HepG2 (cell line): ENCODE data around the gene ACADVL. TPM values are rescaled to one million over a fixed set of nuclear protein-coding genes. Genes with fewer than 3 reads are reported as not detected.

Experiments used
- ARNT ChIP-seq: fragments of 450-650 bp; IDR thresholded peaks from 2 replicates; pipeline ENCODE4 v1.6.1; 2017
- CHD4 ChIP-seq: fragments of 200-600 bp; sonication (generic); IDR thresholded peaks from 2 replicates; pipeline ENCODE4 v1.7.0; 2017; ENCODE audit warnings: mild to moderate bottlenecking, low read length, borderline replicate concordance
- ESRRA ChIP-seq: sonication (generic); formaldehyde crosslinking; IDR thresholded peaks from 2 replicates; pipeline ENCODE4 v1.5.1; 2020; ENCODE audit warnings: mild to moderate bottlenecking, low read depth, missing genetic modification reagents
- GATAD2A ChIP-seq: IDR thresholded peaks from 2 replicates; pipeline ENCODE4 v1.6.1; 2016
- KAT2B ChIP-seq: fragments of 150-350 bp; IDR thresholded peaks from 2 replicates; pipeline ENCODE4 v1.6.1; 2014; ENCODE audit warnings: low read depth, low read length, borderline replicate concordance
- KDM1A ChIP-seq: IDR thresholded peaks from 2 replicates; pipeline ENCODE4 v1.6.1; 2016; ENCODE audit warnings: missing compliant biosample characterization
- KDM2A ChIP-seq: sonication (generic); formaldehyde crosslinking; IDR thresholded peaks from 2 replicates; pipeline ENCODE4 v1.4.0; 2020; ENCODE audit warnings: low read depth, missing genetic modification reagents, borderline replicate concordance
- RAD21 ChIP-seq: fragments of 450-650 bp; formaldehyde crosslinking; IDR thresholded peaks from 2 replicates; pipeline ENCODE4 v1.5.0; 2020; ENCODE audit warnings: mild to moderate bottlenecking
- SAP130 ChIP-seq: IDR thresholded peaks from 2 replicates; pipeline ENCODE4 v1.6.1; 2016; ENCODE audit warnings: low read depth
- SMC3 ChIP-seq: IDR thresholded peaks from 2 replicates; pipeline ENCODE4 v1.6.1; 2011; ENCODE audit warnings: low read length, improper control_type of control experiment
- STAG1 ChIP-seq: sonication (generic); formaldehyde crosslinking; IDR thresholded peaks from 2 replicates; pipeline ENCODE4 v1.4.0; 2020; ENCODE audit warnings: missing genetic modification reagents
- THAP11 ChIP-seq: IDR thresholded peaks from 2 replicates; pipeline ENCODE4 v1.6.1; 2016; ENCODE audit warnings: missing biosample characterization, missing genetic modification reagents
- YEATS2 ChIP-seq: sonication (generic); formaldehyde crosslinking; IDR thresholded peaks from 2 replicates; pipeline ENCODE4 v1.4.0; 2020; ENCODE audit warnings: missing genetic modification reagents, borderline replicate concordance
- ZMYM3 ChIP-seq: sonication (generic); formaldehyde crosslinking; IDR thresholded peaks from 2 replicates; pipeline ENCODE4 v1.5.1; 2020; ENCODE audit warnings: mild to moderate bottlenecking, missing genetic modification reagents
- ZNF142 ChIP-seq: sonication (generic); formaldehyde crosslinking; IDR thresholded peaks from 2 replicates; pipeline ENCODE4 v1.4.0; 2020; ENCODE audit warnings: missing genetic modification reagents
- ZNF205 ChIP-seq: IDR thresholded peaks from 2 replicates; pipeline ENCODE4 v1.6.1; 2018; ENCODE audit warnings: missing biosample characterization, missing genetic modification reagents
- ZNF264 ChIP-seq: sonication (generic); formaldehyde crosslinking; IDR thresholded peaks from 2 replicates; pipeline ENCODE4 v1.4.0; 2020; ENCODE audit warnings: missing genetic modification reagents
- ZNF629 ChIP-seq: sonication (generic); formaldehyde crosslinking; conservative IDR thresholded peaks from 2 replicates; pipeline ENCODE4 v1.5.0; 2020; ENCODE audit warnings: missing genetic modification reagents
- polyA plus RNA-seq, 8 experiments: library from polyadenylated mRNA; depleted of rRNA in 3 of 8; stranded (reverse) in 7 of 8; unstranded in 1 of 8; fragments of >200 nt; fragmentation: Illumina TruSeq in 4 of 8; extraction: Trizol in 4 of 8; gene quantifications; 2 replicates each; pipeline versions ENCODE4 v1.2.1 to v1.2.3, GENCODE V29; 2011 to 2016; ENCODE audit warnings: low read depth in 4 of 8, missing spikeins in 1 of 8, mixed read lengths in 1 of 8; ENCODE audit not compliant: insufficient read depth in 1 of 8
- total RNA-seq, 5 experiments: library from RNA; depleted of rRNA; stranded (reverse); fragments of >200 nt; fragmentation: Illumina TruSeq; extraction: Trizol; gene quantifications; 2 replicates each; pipeline ENCODE4 v1.2.3, GENCODE V29; 2016; ENCODE audit warnings: low read depth in 1 of 5
- TF ChIP-seq, protein P1 (sequence below), 2 experiments: sonication (generic) in 1 of 2; formaldehyde crosslinking in 1 of 2; IDR thresholded peaks; 2 replicates each; pipeline versions ENCODE4 v1.4.0 to v1.6.1; 2018 to 2020; ENCODE audit warnings: missing genetic modification reagents in 2 of 2, borderline replicate concordance in 1 of 2, low read depth in 1 of 2, mild to moderate bottlenecking in 1 of 2, missing biosample characterization in 1 of 2
- TF ChIP-seq, protein P2 (sequence below): sonication (generic); formaldehyde crosslinking; IDR thresholded peaks from 2 replicates; pipeline ENCODE4 v1.5.0; 2020; ENCODE audit warnings: mild to moderate bottlenecking, missing genetic modification reagents, moderate library complexity
- TF ChIP-seq, protein P3 (sequence below): sonication (generic); formaldehyde crosslinking; IDR thresholded peaks from 2 replicates; pipeline ENCODE4 v1.4.0; 2020; ENCODE audit warnings: missing genetic modification reagents

Gene ACADVL
- total and polyA plus RNA-seq, 2 of the 13 experiments (the other 11 are each of a cell fraction or from before 2014, with no cell fraction given), result 219 to 412 TPM

DNA sequence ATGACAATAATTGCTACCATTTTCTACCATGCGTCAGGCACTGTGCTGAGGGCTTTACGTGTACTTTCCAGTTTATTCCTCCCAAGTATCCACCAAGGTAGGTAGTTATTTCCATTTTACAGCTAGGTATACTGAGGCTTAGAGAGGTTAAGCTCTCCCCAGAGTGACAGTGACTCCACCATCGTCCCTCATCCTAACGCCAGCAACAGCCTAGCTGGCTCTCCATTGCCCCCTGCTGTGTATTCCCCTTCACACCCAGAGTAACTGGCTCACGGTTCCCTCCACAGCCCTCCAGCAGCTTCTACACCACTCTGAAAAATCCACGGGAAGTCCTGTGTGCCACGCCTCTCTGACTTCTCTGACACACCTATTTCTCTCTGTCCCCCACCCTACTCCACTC lies 33.5 kb upstream of the ACADVL start (continued):
- TF ChIP-seq ZNF142 (CRISPR knock-in tag) (no peak), KDM2A (CRISPR knock-in tag) (peak; percentile 34; the same call in 1 of the 2 replicates), ZNF264 (no peak), SAP130 (CRISPR knock-in tag) (0 out of 2 replicates have a peak, but pooled peaks have one; percentile 18), CHD4 (0 out of 2 replicates have a peak, but pooled peaks have one; percentile 76), ZMYM3 (CRISPR knock-in tag) (peak; percentile 91), ESRRA (CRISPR knock-in tag) (peak; percentile 70), ARNT (no peak), STAG1 (CRISPR knock-in tag) (peak; percentile 76), KAT2B (no peak), GATAD2A (0 out of 2 replicates have a peak, but pooled peaks have one; percentile 20), ZNF205 (CRISPR knock-in tag) (no peak), ZNF629 (peak; percentile 99), THAP11 (CRISPR knock-in tag) (peak; percentile 57; the same call in 1 of the 2 replicates), RAD21 (peak; percentile 73; the same call in 1 of the 2 replicates), SMC3 (peak; percentile 83), KDM1A (CRISPR knock-in tag) (peak; percentile 89), YEATS2 (CRISPR knock-in tag) (no peak)
- TF ChIP-seq, protein P1, sequence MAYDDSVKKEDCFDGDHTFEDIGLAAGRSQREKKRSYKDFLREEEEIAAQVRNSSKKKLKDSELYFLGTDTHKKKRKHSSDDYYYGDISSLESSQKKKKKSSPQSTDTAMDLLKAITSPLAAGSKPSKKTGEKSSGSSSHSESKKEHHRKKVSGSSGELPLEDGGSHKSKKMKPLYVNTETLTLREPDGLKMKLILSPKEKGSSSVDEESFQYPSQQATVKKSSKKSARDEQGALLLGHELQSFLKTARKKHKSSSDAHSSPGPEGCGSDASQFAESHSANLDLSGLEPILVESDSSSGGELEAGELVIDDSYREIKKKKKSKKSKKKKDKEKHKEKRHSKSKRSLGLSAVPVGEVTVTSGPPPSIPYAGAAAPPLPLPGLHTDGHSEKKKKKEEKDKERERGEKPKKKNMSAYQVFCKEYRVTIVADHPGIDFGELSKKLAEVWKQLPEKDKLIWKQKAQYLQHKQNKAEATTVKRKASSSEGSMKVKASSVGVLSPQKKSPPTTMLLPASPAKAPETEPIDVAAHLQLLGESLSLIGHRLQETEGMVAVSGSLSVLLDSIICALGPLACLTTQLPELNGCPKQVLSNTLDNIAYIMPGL (CRISPR knock-in tag; IDR thresholded peaks at IDR 0.05; ENCODE audit: borderline replicate concordance in 1 of 2, low read depth in 1 of 2), result peak; percentile 33 to 37; a peak in 2 of 4 replicates
- TF ChIP-seq, protein P2, sequence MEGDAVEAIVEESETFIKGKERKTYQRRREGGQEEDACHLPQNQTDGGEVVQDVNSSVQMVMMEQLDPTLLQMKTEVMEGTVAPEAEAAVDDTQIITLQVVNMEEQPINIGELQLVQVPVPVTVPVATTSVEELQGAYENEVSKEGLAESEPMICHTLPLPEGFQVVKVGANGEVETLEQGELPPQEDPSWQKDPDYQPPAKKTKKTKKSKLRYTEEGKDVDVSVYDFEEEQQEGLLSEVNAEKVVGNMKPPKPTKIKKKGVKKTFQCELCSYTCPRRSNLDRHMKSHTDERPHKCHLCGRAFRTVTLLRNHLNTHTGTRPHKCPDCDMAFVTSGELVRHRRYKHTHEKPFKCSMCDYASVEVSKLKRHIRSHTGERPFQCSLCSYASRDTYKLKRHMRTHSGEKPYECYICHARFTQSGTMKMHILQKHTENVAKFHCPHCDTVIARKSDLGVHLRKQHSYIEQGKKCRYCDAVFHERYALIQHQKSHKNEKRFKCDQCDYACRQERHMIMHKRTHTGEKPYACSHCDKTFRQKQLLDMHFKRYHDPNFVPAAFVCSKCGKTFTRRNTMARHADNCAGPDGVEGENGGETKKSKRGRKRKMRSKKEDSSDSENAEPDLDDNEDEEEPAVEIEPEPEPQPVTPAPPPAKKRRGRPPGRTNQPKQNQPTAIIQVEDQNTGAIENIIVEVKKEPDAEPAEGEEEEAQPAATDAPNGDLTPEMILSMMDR, result peak; percentile 78
- TF ChIP-seq, protein P3, sequence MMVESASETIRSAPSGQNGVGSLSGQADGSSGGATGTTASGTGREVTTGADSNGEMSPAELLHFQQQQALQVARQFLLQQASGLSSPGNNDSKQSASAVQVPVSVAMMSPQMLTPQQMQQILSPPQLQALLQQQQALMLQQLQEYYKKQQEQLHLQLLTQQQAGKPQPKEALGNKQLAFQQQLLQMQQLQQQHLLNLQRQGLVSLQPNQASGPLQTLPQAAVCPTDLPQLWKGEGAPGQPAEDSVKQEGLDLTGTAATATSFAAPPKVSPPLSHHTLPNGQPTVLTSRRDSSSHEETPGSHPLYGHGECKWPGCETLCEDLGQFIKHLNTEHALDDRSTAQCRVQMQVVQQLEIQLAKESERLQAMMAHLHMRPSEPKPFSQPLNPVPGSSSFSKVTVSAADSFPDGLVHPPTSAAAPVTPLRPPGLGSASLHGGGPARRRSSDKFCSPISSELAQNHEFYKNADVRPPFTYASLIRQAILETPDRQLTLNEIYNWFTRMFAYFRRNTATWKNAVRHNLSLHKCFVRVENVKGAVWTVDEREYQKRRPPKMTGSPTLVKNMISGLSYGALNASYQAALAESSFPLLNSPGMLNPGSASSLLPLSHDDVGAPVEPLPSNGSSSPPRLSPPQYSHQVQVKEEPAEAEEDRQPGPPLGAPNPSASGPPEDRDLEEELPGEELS (CRISPR knock-in tag), result peak; percentile 35; the same call in 1 of the 2 replicates
